ENCODE measurements around the gene TAF12.
"Not testable (repeated sequence)": the region's sequence is repeated elsewhere in the genome, so short reads cannot be mapped to it uniquely, and the experiment has no call there.

TAF12 gene

DNA sequence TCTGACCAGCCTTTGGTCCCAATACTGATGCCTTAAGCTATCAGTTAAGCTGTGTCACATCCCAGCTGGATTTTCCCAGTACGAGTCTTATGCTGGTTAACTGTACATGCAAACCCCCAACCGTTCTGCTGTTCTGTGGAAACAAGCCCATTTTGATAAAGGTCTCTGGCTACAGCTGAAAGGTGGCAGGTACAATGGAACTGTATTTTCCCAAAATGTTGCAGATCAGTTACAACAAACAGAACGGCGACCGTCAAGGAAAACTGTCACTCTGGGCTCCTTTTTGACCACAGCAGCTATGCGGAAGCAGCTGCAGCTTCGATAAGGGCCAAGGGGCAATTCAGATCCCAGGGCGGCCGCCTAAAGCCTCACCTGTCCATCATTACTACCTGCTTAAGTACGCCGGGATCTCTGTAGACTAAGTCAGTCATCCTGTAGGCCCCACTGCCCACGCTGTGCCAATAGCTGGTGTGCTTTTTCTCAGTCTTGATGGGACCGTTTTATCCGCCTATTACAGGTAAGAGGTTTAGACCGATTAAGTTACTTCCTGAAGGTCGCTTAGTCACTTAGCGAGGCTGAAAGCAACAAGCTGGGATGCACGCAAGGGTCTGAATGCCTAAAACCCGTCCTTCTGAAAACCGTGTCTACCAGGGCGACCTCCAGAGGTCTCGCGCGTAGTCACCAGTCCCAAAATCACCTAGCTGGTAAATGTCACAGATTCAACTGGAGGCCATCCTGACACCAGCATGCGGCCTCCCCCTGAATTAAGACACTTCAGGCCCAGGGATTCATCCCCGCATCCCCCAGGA is 61.9 kb downstream of the TAF12 start:
- no peak for DNase-seq

DNA sequence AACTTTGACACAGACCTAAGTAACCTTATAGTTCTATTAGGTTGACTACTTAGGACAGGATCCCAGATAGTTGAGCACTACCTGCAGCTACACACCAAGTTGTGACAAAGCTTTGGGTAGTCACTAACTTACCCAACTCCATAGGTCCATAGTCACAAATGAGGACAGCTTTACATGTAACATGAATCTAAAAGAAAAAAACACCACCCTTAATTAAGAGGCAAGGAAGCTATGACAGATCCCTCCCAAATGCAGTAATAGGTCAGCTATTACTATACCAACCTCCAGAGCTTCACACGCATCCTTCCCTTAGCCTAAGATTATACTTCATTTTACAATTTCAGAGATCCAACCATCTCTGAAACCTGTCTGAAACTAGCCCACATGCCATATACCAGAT is 63.5 kb downstream of the TAF12 start:
- no peak for DNase-seq

DNA sequence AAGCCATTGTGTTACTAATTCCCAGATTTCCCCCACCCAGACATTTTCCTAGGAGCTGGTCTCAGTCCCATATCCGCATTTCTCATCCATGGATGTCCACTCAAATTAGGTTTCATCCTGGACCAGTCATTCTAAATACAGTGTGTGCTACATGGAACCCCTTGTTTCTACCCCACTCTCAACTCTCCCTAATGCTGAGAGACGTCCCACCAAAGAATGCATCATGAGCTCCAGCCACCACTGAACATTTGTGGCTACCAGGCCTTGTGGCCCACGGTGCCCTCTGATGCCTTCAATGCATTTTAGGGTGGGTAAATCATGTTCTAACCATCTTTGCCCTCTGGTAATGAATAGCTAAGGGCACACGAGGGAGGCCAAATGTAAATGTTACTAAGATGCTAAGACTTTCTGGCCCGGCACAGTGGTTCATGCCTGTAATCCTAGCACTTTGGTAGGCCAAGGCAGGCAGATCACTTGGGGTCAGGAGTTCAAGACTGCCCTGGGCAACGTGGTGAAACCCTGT is 64.1 kb downstream of the TAF12 start:
- DNase-seq = no peak

DNA sequence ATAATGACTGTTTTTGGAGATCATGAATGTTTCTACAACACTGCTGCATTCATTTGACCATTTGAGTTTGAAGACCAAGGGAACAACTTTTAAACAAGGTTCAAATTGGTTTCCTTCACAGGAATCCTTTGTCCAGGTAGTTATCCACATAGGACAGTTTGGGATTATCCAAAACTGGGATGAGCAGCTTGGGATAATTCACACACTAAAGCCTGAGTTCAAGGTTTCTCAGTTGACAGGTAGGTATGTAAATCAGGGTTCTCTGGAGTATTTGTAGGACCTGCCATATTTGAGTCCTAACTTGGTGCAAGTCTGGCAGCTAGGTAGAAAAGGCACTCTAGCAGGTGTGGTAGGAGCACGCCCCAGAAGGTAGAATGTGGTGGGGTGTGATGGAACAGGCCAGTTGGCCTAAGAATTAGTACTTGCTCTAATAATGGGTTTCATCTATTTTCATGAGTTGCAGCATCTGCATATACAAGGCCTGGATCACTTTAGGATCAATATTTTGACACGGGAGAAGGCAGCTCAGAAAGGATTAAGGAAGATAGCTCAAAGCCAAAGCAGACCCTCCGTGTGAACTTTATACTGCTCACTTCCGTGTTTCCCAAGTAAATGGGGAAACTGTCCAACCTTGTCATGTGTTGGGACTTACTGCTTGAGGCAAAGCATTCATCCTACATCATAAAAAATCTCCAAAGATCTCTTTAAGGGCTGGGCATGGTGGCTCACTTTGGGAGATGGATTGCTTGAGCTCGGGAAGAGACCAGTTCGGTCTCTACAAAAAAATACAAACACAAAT is 64.9 kb downstream of the TAF12 start:
- no peak for DNase-seq

DNA sequence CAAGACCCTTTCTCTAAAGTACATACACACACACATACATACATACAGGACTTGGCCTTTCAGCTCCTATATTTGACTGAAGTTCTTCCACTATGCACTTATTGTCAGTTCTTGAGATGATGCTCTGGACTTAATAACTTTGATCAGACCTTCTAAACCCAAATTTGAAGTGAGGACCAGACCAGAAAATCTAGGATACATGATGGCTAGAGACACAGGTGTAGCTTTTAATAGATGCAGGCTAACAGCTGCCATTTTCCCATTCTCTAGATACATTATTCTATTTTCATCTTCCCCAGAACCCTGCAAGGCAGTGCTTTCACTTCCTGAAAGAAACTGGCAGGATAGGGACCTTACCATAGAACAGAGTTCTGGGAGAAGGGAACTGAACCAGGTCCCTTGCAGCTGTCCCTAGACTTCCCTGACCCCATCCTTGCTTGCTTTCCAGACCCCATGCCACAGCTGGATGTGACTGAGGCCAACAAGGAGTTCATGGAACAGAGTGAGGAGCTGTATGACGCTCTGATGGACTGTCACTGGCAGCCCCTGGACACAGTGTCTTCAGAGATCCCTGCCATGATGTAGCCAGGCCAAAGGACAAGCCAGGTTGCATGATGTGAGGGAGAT is 65.7 kb downstream of the TAF12 start:
- DNase-seq = no peak

DNA sequence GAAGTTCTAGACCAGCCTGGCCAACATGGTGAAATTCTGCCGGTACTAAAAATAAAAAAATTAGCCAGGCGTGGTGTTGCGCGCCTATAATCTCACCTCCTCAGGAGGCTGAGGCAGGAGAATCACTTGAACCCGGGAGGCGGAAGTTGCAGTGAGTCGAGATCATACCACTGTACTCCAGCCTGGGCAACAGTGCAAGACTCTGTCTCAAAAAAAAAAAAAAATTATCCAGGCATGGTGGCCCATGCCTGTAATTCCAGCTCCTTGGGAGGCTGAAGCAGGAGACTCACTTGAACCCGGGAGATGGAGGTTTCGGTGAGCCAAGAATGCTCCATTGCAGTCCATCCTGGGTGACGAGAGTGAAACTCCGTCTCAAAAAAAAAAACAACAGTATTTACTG is 69.3 kb downstream of the TAF12 start:
- no peak for DNase-seq

DNA sequence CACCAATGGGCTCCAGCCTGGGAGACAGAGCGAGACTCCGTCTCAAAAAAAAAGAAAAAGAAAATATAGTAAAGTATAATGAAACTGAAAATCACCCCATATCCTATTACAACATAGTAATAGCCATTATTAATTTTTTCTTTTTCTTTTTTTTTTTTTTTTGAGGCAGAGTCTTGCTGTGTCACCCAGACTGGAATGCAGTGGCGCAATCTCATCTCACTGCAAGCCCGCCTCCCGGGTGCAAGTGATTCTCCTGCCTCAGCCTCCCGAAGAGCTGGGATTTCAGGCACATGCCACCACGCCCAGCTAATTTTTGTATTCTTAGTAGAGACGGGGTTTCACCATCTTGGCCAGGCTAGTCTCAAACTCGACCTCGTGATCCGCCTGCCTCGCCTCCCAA is 70.0 kb downstream of the TAF12 start:
- not testable (repeated sequence) for DNase-seq

DNA sequence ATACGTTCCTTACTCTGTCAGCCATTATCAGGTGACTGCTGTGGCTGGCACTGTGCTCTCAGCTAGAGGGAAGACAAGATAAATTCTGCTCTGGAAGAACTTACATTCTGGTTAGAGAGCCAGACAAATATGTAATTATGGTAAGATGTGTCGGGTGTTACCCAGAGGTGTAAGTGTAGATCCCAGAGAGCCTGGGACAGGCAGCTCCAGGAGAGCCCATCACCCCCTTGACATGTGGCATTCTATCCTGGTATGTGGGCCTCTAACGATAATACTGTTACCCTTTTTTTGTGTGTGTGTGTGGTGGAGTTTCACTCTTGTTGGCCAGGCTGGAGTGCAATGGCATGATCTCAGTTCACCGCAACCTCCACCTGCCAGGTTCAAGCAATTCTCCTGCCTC is 71.0 kb downstream of the TAF12 start:
- DNase-seq = no peak

DNA sequence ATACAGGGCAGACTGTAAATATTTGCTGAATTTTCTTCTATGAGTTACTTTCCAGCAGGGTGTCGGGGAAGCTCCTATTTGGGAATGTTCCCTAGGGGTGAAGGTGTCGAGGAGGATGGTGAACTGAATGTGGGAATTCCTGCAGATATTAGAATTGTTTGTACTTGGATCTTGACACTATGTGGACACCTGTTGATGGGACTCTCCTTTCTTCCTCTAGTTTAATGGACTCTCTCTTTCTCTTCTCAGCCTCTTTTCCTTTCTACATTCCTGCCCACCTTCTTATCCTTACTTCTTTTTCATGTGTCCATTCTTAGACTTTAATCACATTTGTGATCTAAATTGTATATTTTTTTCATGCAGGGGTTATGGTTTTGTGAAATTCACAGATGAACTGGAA is 75.9 kb downstream of the TAF12 start:
- no peak for DNase-seq

DNA sequence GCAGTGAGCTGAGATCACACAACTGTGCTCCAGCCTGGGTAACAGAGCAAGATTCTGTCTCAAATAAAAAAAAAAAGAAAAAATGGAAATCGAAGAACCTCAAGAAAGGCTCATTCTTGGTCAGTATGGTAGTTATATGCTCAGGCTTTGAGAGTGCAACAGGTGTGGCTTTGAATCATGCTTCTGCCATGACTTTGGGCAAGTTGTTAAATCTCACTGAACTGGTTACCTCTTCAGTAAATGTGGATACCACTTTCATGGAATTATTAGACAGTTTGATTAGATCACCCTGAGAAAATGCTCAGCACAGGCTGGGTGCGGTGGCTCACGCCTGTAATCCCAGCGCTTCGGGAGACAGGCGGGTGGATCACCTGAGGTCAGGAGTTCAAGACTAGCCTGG is 77.1 kb downstream of the TAF12 start:
- no peak for DNase-seq

DNA sequence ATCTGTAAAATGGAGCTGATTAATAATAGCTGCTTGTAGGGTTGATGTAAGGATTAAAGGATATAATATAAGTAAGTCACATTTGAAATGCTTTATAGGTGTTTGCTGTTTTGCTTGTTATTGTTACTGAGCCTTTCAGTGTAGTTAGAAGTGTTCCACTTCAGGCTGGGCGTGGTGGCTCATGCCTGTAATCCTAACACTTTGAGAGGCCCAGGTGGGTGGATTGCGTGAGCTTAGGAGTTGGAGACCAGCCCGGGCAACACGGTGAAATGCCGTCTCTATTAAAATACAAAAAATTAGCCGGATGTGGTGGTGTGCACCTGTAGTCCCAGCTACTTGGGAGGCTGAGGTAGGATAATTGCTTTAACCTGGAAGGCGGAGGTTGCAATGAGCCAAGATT is 77.8 kb downstream of the TAF12 start:
- no peak for DNase-seq

DNA sequence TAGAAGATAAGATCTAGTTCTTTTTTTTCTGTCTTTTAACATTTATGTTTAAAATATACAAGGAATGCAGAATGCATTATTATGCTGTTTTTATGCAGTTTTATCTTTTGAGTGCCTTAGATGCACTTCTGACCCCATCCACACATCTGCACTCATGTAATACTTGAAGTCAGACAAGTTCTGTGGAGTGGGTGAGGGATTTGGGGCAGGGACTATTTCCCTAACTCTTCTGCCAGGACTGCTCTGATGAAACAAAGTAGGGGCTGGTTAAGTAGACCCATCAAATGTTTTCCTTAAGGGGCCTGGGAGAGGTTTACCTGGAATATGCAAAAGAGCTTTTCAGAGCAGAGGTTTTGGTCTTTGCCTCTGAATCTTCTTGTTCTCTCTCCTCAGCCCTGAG is 78.6 kb downstream of the TAF12 start:
- no peak for DNase-seq

DNA sequence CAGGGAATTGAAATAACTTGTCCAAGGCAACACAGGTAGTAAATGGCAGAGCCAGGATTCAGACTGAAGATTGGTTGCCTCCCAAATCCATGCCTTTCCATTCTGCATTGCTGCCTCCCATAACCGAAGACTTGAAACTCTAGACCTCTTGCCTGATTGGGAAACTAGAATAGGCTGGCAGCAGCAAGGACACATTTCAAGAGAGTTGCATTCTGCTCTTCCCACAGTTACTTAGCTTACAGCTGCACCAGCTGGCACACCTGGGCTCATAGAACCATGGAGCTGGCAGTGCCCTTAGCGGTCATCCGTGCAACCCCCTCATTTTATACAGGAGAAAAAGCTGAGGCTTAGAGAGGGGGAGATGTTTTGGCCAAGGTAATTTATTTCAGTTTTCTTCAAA is 82.0 kb downstream of the TAF12 start:
- DNase-seq = no peak
